GM18502 (cell line): ENCODE results near the gene ZNG1C.
"Not testable (repeated sequence)": the region's sequence is repeated elsewhere in the genome, so short reads cannot be mapped to it uniquely, and the experiment has no call there.

Experiments
- ATAC-seq: cut with Tn5 transposase; IDR thresholded peaks from one replicate; pipeline ENCODE4 v1.9.1; 2021; ENCODE audit warnings: mild to moderate bottlenecking; ENCODE audit not compliant: unreplicated experiment, poor library complexity

The ZNG1C gene

DNA sequence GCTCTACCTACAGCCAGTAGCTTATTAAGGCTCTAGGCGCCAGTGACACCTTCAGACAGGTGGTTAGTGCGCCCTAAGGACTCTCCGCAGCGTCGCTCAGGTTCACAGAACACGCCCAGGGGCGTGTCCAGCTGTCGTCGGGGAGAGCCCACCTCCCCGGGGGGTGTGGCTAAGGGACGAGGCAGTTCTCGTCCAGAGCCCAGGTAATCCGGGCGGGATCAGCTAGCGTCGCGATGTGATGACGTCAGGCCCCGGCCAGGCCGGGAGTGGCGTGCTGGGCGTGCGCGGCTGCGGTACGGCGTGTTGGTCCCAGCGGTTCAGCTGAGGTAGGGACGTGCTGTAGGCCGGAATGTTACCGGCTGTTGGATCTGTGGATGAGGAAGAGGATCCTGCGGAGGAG lies at the start of gene ZNG1C:
Gene ZNG1C (plus strand): TSS at position 301 of the 400 bp plus-strand sequence. CDS start 49 bp downstream, at position 350.
- ATAC-seq, result not testable (repeated sequence)

DNA sequence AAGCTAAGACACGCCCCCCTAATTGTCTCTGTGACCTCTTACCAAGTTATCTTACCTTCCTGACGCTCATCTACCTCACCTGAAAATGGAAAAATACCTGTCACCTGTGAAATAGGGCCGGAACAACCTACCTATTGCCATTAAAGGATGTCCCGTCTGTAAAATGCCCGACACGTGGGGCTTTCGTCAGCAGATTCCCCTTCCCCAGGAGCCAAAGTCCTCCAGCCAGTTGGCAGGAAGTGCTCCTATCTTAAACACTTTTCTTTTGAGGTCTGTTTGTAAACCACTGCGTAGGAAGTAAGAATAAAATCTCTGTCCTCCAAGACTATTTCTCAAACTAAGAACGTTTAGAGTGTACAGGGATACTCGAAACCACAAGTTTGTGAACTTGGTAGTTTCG lies 654 bp downstream of the ZNG1C start:
- ATAC-seq, result not testable (repeated sequence)

GRCh38 chr9:68281041-68281440 lies 39.3 kb downstream of the ZNG1C start:
- ATAC-seq, result not testable (repeated sequence)

DNA sequence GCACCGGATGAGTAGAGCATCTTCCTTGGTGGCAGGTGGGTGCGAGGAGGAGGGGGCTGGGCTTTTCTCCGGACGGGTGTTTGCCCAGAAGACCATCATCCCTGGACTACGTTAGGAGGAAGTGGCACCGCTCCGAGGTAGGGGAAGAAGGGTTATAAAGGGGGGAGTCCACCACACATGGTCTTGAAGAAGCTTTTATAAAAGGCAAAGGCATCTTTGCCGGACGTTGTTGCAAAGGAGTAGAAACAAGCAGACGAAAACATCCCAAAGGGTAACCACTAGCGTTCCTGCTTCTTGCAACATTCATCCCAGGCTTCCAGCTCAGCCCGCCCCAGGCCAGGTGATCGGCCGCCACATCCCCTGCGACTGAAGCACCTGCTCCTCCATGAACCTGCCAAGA lies 60.8 kb downstream of the ZNG1C start, which contains the start of gene FOXD4L3:
Gene FOXD4L3 (plus strand): TSS at position 301 of the 400 bp plus-strand sequence. CDS start 85 bp downstream, at position 386.
- not testable (repeated sequence) for ATAC-seq

- ATAC-seq, result not testable (repeated sequence)
Observed at GRCh38 chr9:68303771-68304170, 62.0 kb downstream of the ZNG1C start.

GRCh38 chr9:68304212-68304611 lies 62.4 kb downstream of the ZNG1C start:
- not testable (repeated sequence) for ATAC-seq

DNA sequence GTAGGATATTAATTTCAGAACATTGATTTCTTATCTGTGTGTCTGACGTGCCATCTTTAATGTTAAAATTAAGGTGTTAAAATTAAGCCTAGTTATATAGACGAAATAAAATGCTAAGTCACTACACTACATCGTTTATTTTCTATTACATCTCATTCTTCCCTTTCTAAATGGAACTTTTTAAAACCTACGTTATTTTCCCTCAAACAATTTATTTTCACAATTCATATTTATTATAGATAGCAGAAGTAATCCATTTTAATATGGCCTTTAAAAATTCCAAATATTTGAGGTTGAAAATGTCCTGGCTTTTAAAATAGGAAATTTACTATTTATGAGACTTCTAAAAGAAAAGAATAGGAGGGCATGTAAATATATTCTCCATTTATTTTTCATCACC lies 63.0 kb downstream of the ZNG1C start:
- ATAC-seq, result not testable (repeated sequence)

GRCh38 chr9:68305680-68306285 lies 64.0 kb downstream of the ZNG1C start:
- not testable (repeated sequence) for ATAC-seq

- ATAC-seq, result not testable (repeated sequence)
Observed at GRCh38 chr9:68306391-68306964, 64.7 kb downstream of the ZNG1C start.

DNA sequence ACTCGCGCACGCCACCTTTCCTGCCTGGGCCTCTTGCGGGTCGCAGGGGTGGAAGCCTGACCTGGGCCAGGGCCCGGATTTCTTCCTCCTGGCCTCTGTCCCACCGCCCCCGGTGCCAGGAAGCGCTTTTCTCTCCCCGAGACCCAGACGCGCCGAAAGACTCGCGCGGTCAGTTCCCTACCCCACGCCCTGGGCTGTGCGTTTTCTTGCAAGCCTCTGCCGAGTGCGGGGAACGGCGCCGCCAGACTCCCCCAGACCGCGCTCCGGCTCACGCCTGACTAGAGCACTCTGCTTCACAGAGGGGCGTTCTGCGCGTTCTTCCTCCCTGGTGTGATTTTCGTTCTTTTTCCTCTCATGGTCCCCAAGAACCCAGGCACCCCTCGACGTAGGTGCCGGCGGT lies 65.3 kb downstream of the ZNG1C start:
- ATAC-seq, result not testable (repeated sequence)

DNA sequence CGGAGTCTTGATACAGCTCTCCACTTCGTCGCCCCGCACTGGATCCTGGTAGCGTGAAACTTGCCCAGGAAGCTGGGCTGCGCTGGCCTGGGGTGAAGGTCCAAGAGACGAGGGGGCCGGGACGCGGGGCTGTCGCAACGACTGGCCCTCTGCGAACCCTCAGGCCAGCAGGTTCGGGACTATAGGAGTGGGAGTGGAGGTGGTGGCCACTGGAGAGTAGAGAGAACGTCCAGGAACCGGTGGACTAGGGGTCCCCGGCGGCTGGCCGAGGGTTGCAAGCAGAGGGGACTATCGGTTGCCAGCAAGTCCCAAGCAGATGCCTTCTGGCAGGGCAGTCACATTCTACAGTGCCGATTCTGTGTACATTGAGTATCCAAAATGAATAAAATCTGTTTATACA lies 65.9 kb downstream of the ZNG1C start:
- not testable (repeated sequence) for ATAC-seq

GRCh38 chr9:68311208-68311607 lies 69.4 kb downstream of the ZNG1C start:
- not testable (repeated sequence) for ATAC-seq

DNA sequence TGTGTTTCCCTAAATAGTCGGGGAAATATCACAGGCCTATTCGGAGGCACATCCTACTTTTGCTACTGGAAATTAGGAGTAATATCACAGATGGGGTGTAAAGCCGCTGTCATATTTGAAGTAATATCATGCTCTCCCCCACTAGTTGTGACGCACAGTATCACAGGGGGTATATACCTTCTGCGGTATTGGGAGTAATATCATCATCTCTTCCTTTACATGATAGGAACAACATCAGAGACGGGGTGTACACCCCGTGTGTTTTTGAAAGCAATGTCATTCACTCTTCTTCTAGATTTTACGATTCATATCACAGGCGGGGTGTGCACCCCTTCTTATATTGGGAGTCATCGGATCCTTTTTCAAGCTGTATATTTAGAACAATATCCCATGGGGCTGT lies 76.4 kb downstream of the ZNG1C start:
- not testable (repeated sequence) for ATAC-seq

DNA sequence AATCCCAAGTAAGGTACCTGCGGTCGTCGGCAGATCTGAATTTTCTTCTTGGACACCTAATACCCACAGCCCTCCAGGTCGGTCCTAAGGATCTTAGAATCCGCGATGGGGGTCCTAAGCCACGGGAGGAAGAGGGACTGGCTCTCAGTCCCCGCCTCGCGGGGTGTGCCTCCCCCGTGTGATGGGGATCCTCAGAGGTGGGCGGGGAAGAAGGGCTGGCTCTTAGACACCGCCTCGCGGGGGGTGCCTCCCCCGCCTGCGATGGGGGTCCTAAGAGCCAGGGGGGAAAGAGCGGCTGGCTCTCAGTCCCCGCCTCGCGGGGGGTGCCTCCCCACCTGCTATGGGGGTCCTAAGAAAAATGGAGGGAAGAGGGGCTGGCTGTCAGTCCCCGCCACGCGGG lies 82.0 kb downstream of the ZNG1C start:
- not testable (repeated sequence) for ATAC-seq

DNA sequence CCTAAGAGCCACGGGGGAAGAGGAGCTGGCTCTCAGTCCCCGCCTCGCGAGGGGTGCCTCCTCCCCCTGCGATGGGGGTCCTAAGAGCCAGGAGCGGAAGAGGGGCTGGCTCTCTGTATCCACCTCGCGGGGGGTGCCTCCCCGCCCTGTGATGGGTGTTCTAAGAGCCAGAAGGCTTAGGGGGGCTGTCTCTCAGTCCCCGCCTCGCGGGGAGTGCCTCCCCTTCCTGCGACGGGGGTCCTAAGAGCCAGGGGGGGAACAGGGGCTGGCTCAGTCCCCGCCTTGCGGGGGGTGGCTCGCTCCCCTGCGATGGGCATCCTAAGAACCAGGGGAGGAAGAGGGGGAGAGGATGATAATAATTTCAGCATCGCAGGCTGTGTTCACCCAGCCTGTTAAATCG lies 82.7 kb downstream of the ZNG1C start:
- ATAC-seq, result not testable (repeated sequence)

GRCh38 chr9:68329106-68329505 lies 87.3 kb downstream of the ZNG1C start:
- not testable (repeated sequence) for ATAC-seq

- not testable (repeated sequence) for ATAC-seq
Observed at GRCh38 chr9:68330531-68331173, 88.9 kb downstream of the ZNG1C start.

DNA sequence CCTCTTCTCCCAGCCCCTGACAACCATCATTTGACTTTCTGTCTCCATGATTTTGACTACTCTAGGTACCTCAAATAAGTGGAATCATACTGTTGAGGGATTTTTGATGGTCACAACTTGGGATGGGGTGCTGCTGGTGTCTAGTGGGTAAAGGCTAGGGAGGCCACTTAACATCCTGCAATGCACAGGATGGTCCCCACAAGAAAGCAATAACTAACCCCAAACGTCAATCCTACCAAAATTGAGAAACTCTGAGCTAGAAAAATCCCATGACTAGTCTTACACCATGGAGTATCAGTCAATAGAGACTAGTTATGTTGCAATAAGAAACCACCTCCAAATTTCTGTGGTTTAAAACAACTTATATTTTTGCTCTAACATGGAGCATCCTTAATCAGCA lies 90.3 kb downstream of the ZNG1C start:
- ATAC-seq, result not testable (repeated sequence)

GRCh38 chr9:68335935-68336334 lies 94.2 kb downstream of the ZNG1C start:
- not testable (repeated sequence) for ATAC-seq

GRCh38 chr9:68336639-68337339 lies 95.0 kb downstream of the ZNG1C start:
- ATAC-seq, result not testable (repeated sequence)

DNA sequence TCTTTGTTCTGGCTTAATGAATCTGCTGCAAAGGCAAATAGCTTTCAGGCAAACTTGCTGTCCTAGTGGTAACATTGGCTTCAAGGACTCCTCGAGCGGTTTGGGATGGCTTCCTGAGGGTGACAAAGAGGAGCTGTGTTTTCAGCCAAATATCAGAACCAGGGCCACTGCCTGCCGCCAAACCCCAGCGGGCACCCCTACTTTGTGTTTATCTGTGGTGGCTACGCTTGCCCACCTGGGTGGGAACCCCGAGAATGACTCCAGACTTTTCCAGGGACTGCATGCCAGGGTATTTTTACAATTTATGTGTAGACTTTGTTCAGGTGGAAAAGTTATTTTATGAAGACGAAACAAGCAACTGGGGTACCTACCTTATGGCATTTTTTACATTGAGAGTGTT lies 96.2 kb downstream of the ZNG1C start:
- ATAC-seq, result not testable (repeated sequence)
